GM13976 (cell line): ENCODE data around the gene LST1.

Experiments used
- DNase-seq: peaks from one replicate; pipeline ENCODE4 v3.0.0; 2012; ENCODE audit warnings: low spot score
- in situ Hi-C: fragments of 300-500 bp; cut with MboI; formaldehyde crosslinking; loops from one replicate; pipeline ENCODE4 v1.12.0; 2022; ENCODE audit warnings: low sequenced_read_pairs, mixed read lengths, inconsistent platforms; ENCODE audit not compliant: unreplicated experiment
- TF ChIP-seq, protein P1 (sequence below): IDR thresholded peaks from 2 replicates; pipeline ENCODE4 v1.5.1; 2012; ENCODE audit warnings: borderline replicate concordance, mild to moderate bottlenecking; ENCODE audit not compliant: insufficient read depth; ENCODE audit errors: extremely low read depth, missing control alignments, control extremely low read depth

The LST1 gene

DNA sequence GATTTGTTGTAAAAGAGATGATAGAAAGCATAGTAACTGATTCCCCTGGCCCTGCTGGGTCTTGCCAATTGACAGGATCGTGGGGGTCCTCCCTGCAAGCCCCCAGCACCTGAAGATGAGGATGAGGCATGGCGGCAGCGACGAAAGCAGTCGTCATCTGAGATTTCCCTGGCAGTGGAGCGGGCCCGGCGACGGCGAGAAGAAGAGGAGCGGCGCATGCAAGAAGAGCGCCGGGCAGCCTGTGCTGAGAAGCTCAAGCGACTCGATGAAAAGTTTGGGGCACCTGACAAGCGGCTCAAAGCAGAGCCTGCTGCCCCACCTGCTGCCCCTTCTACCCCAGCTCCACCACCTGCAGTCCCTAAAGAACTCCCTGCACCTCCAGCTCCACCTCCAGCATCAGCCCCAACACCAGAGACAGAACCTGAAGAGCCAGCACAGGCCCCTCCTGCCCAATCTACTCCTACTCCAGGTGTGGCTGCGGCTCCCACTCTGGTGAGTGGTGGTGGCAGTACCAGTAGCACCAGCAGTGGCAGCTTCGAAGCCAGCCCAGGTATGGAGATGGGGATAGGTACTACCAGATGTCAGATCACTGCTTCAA is 41.7 kb downstream of the LST1 start:
- in situ Hi-C loops: no loop called here
- no peak for DNase-seq

DNA sequence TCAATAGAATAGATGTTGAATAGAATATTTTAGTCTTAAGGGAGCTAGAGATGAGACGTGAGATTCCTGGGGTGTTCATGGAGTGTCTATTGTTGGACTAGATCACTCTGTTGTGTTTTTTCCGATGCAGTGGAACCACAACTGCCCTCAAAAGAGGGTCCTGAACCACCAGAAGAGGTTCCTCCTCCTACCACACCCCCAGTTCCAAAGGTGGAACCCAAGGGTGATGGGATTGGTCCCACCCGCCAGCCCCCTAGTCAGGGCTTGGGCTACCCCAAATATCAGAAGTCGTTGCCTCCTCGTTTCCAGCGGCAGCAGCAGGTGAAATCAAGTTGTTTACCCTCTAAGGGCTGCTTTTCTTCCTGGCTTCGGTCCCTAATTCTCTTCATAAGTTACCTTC is 42.9 kb downstream of the LST1 start:
- TF ChIP-seq, protein P1, sequence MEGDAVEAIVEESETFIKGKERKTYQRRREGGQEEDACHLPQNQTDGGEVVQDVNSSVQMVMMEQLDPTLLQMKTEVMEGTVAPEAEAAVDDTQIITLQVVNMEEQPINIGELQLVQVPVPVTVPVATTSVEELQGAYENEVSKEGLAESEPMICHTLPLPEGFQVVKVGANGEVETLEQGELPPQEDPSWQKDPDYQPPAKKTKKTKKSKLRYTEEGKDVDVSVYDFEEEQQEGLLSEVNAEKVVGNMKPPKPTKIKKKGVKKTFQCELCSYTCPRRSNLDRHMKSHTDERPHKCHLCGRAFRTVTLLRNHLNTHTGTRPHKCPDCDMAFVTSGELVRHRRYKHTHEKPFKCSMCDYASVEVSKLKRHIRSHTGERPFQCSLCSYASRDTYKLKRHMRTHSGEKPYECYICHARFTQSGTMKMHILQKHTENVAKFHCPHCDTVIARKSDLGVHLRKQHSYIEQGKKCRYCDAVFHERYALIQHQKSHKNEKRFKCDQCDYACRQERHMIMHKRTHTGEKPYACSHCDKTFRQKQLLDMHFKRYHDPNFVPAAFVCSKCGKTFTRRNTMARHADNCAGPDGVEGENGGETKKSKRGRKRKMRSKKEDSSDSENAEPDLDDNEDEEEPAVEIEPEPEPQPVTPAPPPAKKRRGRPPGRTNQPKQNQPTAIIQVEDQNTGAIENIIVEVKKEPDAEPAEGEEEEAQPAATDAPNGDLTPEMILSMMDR: no peak
- no peak for DNase-seq
- in situ Hi-C loops: no loop called here

More for the DNA sequence above, 41.7 kb downstream of the LST1 start:
- TF ChIP-seq, protein P1: no peak

DNA sequence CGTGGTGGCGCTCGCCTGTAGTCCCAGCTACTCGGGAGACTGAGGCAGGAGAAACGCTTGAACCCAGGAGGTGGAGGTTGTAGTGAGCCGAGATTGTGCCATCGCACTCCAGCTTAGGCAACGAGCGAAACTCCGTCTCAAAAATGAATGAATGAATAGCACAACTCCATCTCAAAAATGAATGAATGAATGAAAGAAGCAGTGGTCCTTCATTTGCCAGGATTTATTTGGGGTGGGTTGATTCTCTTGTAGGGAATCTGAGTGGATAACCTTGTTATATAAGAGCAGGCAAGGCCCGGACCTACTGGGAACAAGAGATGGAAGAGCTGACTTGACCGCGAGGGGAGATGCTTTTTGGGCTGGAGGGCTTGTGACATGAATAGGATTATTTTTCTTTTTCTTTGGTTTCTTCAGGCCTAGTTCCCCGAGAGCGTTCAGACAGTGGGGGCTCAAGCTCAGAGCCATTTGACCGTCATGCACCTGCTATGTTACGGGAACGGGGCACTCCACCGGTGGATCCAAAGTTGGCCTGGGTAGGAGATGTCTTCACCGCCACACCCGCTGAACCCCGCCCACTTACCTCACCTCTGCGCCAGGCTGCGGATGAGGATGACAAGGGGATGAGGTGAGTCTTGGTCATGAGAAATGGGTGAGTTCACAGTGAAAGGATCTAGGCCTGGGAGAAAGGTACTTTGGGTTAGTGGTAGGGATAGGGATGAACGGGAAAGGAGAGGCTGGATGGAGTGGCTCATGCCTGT is 44.3 kb downstream of the LST1 start:
- TF ChIP-seq, protein P1: no peak
- in situ Hi-C loops: no loop called here
- no peak for DNase-seq

DNA sequence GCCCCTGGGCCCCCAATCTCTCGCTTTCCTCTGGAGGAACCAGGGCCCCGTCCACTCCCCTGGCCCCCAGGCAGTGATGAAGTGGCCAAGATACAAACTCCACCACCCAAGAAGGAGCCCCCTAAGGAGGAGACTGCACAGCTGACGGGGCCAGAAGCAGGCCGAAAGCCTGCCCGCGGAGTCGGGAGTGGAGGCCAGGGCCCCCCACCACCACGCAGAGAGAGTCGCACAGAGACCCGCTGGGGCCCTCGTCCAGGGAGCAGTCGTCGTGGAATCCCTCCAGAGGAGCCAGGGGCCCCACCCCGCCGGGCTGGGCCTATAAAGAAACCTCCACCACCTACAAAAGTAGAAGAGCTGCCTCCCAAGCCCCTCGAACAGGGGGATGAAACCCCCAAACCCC is 45.1 kb downstream of the LST1 start:
- in situ Hi-C loops: no loop called here
- no peak for DNase-seq
- TF ChIP-seq, protein P1: no peak

DNA sequence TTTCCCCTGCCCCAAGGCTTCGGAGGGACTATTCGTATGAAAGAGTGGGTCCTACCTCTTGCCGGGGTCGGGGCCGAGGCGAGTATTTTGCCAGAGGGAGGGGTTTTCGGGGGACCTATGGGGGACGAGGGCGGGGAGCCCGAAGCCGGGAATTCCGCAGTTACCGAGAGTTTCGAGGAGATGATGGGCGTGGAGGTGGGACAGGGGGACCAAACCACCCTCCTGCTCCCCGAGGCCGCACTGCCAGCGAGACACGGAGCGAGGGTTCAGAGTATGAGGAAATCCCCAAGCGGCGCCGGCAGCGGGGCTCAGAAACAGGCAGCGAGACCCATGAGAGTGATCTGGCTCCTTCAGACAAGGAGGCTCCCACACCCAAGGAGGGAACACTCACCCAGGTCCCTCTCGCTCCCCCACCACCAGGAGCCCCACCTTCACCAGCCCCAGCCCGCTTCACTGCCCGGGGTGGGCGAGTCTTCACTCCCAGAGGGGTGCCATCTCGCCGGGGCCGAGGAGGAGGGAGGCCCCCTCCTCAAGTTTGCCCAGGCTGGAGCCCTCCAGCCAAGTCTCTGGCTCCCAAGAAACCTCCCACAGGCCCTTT is 45.7 kb downstream of the LST1 start:
- in situ Hi-C loops: no loop called here
- DNase-seq: no peak
- TF ChIP-seq, protein P1: no peak

DNA sequence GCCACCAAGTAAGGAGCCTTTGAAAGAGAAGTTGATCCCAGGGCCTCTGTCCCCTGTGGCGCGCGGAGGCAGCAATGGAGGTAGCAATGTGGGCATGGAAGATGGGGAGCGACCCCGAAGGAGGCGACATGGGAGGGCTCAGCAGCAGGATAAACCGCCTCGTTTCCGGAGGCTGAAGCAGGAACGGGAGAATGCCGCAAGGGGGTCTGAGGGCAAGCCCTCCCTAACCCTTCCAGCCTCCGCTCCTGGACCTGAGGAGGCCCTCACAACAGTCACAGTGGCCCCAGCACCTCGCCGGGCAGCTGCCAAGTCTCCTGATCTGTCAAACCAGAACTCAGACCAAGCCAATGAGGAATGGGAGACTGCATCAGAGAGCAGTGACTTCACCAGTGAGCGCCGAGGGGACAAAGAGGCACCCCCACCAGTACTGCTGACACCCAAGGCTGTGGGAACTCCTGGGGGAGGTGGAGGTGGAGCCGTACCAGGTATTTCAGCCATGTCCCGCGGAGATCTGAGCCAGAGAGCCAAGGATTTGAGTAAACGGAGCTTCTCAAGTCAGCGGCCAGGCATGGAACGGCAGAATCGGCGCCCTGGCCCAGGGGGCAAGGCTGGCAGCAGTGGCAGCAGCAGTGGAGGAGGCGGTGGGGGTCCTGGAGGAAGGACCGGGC is 46.3 kb downstream of the LST1 start:
- DNase-seq: no peak
- in situ Hi-C loops: no loop called here
- TF ChIP-seq, protein P1: no peak
